IMR-90 (cell line): ENCODE results near the gene OPCML. TPM values are rescaled to one million over a fixed set of nuclear protein-coding genes. Genes with fewer than 3 reads are reported as not detected.

Experiments
- ATAC-seq: fragments of 200-7000 bp; cut with Tn5 transposase; 2 replicates; pipeline ENCODE4 v1.9.1; 2020; ENCODE audit warnings: low read depth, mild to moderate bottlenecking, moderate library complexity
- BruUV-seq: library from RNA; stranded (reverse); fragments of 400-500 nt; replicated peaks from 2 replicates; lab custom pipeline; 2021; lab: Mats Ljungman, UMichigan
- CTCF ChIA-PET: fragments of 300-600 bp; formaldehyde crosslinking; extraction: SDS; loops from one replicate; lab custom pipeline; 2021; ENCODE audit warnings: antibody characterized with exemption; lab: Yijun Ruan, JAX
- POLR2A ChIA-PET: fragments of 300-600 bp; sonication (Branson Sonifier 250); formaldehyde crosslinking; loops from one replicate; lab custom pipeline; 2022; ENCODE audit warnings: antibody characterized with exemption; ENCODE audit not compliant: unreplicated experiment; lab: Charles Lee
- DNase-seq: peaks from one replicate; pipeline ENCODE4 v3.0.0; 2013
- H2AFZ ChIP-seq: replicated peaks from 2 replicates; pipeline ENCODE3; 2013; ENCODE audit warnings: low read length, mild to moderate bottlenecking; ENCODE audit not compliant: poor library complexity
- H2AK5ac ChIP-seq: 2 replicates; pipeline ENCODE4 v1.6.1; 2013; ENCODE audit warnings: low read depth, low read length, inconsistent platforms
- H2AK9ac ChIP-seq: replicated peaks from 2 replicates; pipeline ENCODE3; 2013; ENCODE audit warnings: mild to moderate bottlenecking, low read depth, low read length, moderate library complexity; ENCODE audit not compliant: poor library complexity
- H2BK120ac ChIP-seq: 2 replicates; pipeline ENCODE4 v1.6.1; 2013; ENCODE audit warnings: low read depth, low read length, inconsistent platforms
- H2BK15ac ChIP-seq: 3 replicates; pipeline ENCODE4 v1.6.1; 2013; ENCODE audit warnings: low read depth, low read length, inconsistent platforms
- H2BK20ac ChIP-seq: 2 replicates; pipeline ENCODE4 v1.6.1; 2013; ENCODE audit warnings: low read depth, mild to moderate bottlenecking, inconsistent platforms, low read length, moderate library complexity
- H2BK5ac ChIP-seq: 2 replicates; pipeline ENCODE4 v1.6.1; 2013; ENCODE audit warnings: mild to moderate bottlenecking, low read depth, low read length, inconsistent platforms; ENCODE audit not compliant: poor library complexity, severe bottlenecking
- H3K14ac ChIP-seq: replicated peaks from 2 replicates; pipeline ENCODE4 v1.6.1; 2013; ENCODE audit warnings: low read depth, low read length, inconsistent platforms
- H3K18ac ChIP-seq: 2 replicates; pipeline ENCODE4 v1.6.1; 2013; ENCODE audit warnings: low read depth, low read length, control low read depth
- H3K23ac ChIP-seq: 2 replicates; pipeline ENCODE4 v1.6.1; 2013; ENCODE audit warnings: low read depth, low read length, inconsistent platforms
- H3K27ac ChIP-seq: 2 replicates; pipeline ENCODE4 v1.5.1; 2013; ENCODE audit warnings: mild to moderate bottlenecking, control low read depth, low read length; ENCODE audit not compliant: insufficient read depth
- H3K27me3 ChIP-seq: 2 replicates; pipeline ENCODE4 v1.6.1; 2013; ENCODE audit warnings: low read length; ENCODE audit not compliant: control insufficient read depth, insufficient read depth
- H3K36me3 ChIP-seq: 2 replicates; pipeline ENCODE4 v1.6.1; 2013; ENCODE audit warnings: low read length, mixed read lengths; ENCODE audit not compliant: control insufficient read depth, insufficient read depth
- H3K4ac ChIP-seq: 2 replicates; pipeline ENCODE4 v1.6.1; 2013; ENCODE audit warnings: low read depth, low read length, inconsistent platforms
- H3K4me1 ChIP-seq: 2 replicates; pipeline ENCODE4 v1.6.1; 2013; ENCODE audit warnings: low read length, mixed read lengths; ENCODE audit not compliant: control insufficient read depth, insufficient read depth
- H3K4me2 ChIP-seq: 2 replicates; pipeline ENCODE4 v1.6.1; 2013; ENCODE audit warnings: low read depth, mild to moderate bottlenecking, control low read depth, low read length, moderate library complexity
- H3K4me3 ChIP-seq: 2 replicates; pipeline ENCODE4 v1.5.1; 2013; ENCODE audit warnings: low read depth, mild to moderate bottlenecking, control low read depth, low read length, moderate library complexity; ENCODE audit not compliant: insufficient read depth
- H3K56ac ChIP-seq: 2 replicates; pipeline ENCODE4 v1.6.1; 2013; ENCODE audit warnings: low read length, inconsistent platforms; ENCODE audit not compliant: insufficient read depth; ENCODE audit errors: extremely low read depth
- H3K79me1 ChIP-seq, 2 experiments: 2 replicates each; pipeline ENCODE4 v1.6.1; 2013; ENCODE audit warnings: low read length in 2 of 2, inconsistent platforms in 1 of 2, low read depth in 1 of 2
- H3K9ac ChIP-seq: 2 replicates; pipeline ENCODE4 v1.6.1; 2013; ENCODE audit warnings: low read depth, low read length, control low read depth
- H3K9me1 ChIP-seq: 2 replicates; pipeline ENCODE4 v1.6.1; 2013; ENCODE audit warnings: low read length, inconsistent platforms; ENCODE audit not compliant: insufficient read depth
- H3K9me3 ChIP-seq: 2 replicates; pipeline ENCODE4 v1.6.1; 2013; ENCODE audit warnings: low read length; ENCODE audit not compliant: control insufficient read depth, insufficient read depth
- H4K20me1 ChIP-seq: 2 replicates; pipeline ENCODE4 v1.6.1; 2013; ENCODE audit warnings: low read length, inconsistent platforms; ENCODE audit not compliant: insufficient read depth
- H4K5ac ChIP-seq: 2 replicates; pipeline ENCODE4 v1.6.1; 2013; ENCODE audit warnings: mild to moderate bottlenecking, low read depth, low read length, control low read depth
- H4K8ac ChIP-seq, 2 experiments: 2 replicates each; pipeline ENCODE4 v1.6.1; 2013; ENCODE audit warnings: low read depth in 2 of 2, low read length in 2 of 2, control low read depth in 1 of 2, inconsistent platforms in 1 of 2
- H4K91ac ChIP-seq: 2 replicates; pipeline ENCODE4 v1.6.1; 2013; ENCODE audit warnings: low read depth, low read length, inconsistent platforms; ENCODE audit not compliant: insufficient read depth
- BHLHE40 ChIP-seq: fragments of 150-350 bp; IDR thresholded peaks from 2 replicates; pipeline ENCODE4 v1.6.1; 2016; ENCODE audit warnings: mild to moderate bottlenecking, low read depth, low read length
- CTCF ChIP-seq: conservative IDR thresholded peaks from 2 replicates; pipeline ENCODE4 v1.5.1; 2012; ENCODE audit warnings: mild to moderate bottlenecking, low read depth, low read length, improper control_type of control experiment
- ELK1 ChIP-seq: fragments of 150-350 bp; IDR thresholded peaks from 2 replicates; pipeline ENCODE4 v1.6.1; 2016; ENCODE audit warnings: low read depth, mild to moderate bottlenecking, low read length, moderate library complexity, borderline replicate concordance
- MAZ ChIP-seq: IDR thresholded peaks from 2 replicates; pipeline ENCODE4 v1.6.1; 2012; ENCODE audit warnings: low read depth, mild to moderate bottlenecking, low read length, improper control_type of control experiment, moderate library complexity, borderline replicate concordance
- NFE2L2 ChIP-seq: fragments of 150-350 bp; IDR thresholded peaks from 2 replicates; pipeline ENCODE4 v1.6.1; 2016; ENCODE audit warnings: low read depth, mild to moderate bottlenecking, low read length
- RAD21 ChIP-seq: IDR thresholded peaks from 2 replicates; pipeline ENCODE4 v1.6.1; 2012; ENCODE audit warnings: low read length, improper control_type of control experiment
- RFX5 ChIP-seq: IDR thresholded peaks from 2 replicates; pipeline ENCODE4 v1.8.0; 2012; ENCODE audit warnings: low read depth, mild to moderate bottlenecking, low read length, moderate library complexity
- SMC3 ChIP-seq: fragments of 150-350 bp; IDR thresholded peaks from 2 replicates; pipeline ENCODE4 v1.6.1; 2016; ENCODE audit warnings: low read depth, mild to moderate bottlenecking, antibody characterized with exemption, low read length, moderate library complexity
- USF2 ChIP-seq: fragments of 150-350 bp; IDR thresholded peaks from 2 replicates; pipeline ENCODE4 v1.6.1; 2017; ENCODE audit warnings: mild to moderate bottlenecking, antibody characterized with exemption, low read length, low read depth
- WGBS, 2 experiments: methylation state at CpG; one replicate each; pipeline versions ENCODE4 v1.1.5 to v1.1.7; 2013; ENCODE audit warnings: missing lambda C conversion rate in 2 of 2; ENCODE audit not compliant: insufficient read length in 1 of 2; ENCODE audit errors: extremely low coverage in 2 of 2; 5-methylcytosine and 5-hydroxymethylcytosine counted together
- dilution Hi-C: fragments of 300-500 bp; cut with HindIII; formaldehyde crosslinking; loops from one replicate; pipeline ENCODE4 v1.14.3; 2018; ENCODE audit warnings: low sequenced_read_pairs; ENCODE audit not compliant: unreplicated experiment
- in situ Hi-C: fragments of 300-500 bp; cut with MboI; formaldehyde crosslinking; loops from 3 replicates; pipeline ENCODE4 v1.14.3; 2019; ENCODE audit warnings: low sequenced_read_pairs, inconsistent platforms, mixed read lengths
- intact Hi-C: fragments of 100-400 bp; cut with micrococcal nuclease; formaldehyde crosslinking; loops from 2 replicates; pipeline ENCODE4 v1.10.0; 2022
- polyA plus RNA-seq, 3 experiments: library from polyadenylated mRNA; depleted of rRNA; stranded (reverse); fragments of >200 nt; gene quantifications; 2 replicates each; pipeline ENCODE4 v1.2.3, GENCODE V29; 2012; ENCODE audit warnings: low replicate concordance in 1 of 3
- total RNA-seq: library from RNA; depleted of rRNA; stranded (reverse); fragments of >200 nt; gene quantifications from 2 replicates; pipeline ENCODE4 v1.2.3, GENCODE V29; 2012

Gene OPCML
- total and polyA plus RNA-seq, 2 of the 4 experiments (the other 2 are of a cell fraction), result under 0.01 to 2.6 TPM

GRCh38 chr11:132620423-132620822 is 911.9 kb downstream of the OPCML start:
- intact Hi-C loops, result no loop called here
- no peak for TF ChIP-seq SMC3
- no peak for TF ChIP-seq NFE2L2
- TF ChIP-seq CTCF, result no peak
- TF ChIP-seq MAZ, result no peak
- TF ChIP-seq RFX5, result no peak
- no peak for TF ChIP-seq RAD21
- no peak for TF ChIP-seq BHLHE40
- TF ChIP-seq ELK1, result no peak
- no peak for TF ChIP-seq USF2
- Histone ChIP-seq H3K4me1 (no peaks in the 10 kb centered on the region), H3K27me3 (peaks cover 2% of the 10 kb centered on the region), H3K79me1 (no peaks in the 10 kb centered on the region), H2BK20ac (no peak overlapping the region), H4K20me1 (no peaks in the 10 kb centered on the region), H2AK5ac (no peak overlapping the region), H3K36me3 (no peaks in the 10 kb centered on the region), H4K8ac (no peak overlapping the region), H4K5ac (no peak overlapping the region), H3K27ac (no peak overlapping the region), H3K14ac (no peak overlapping the region), H3K56ac (no peak overlapping the region), H2BK120ac (no peak overlapping the region), H3K23ac (no peak overlapping the region), H3K4me3 (no peak overlapping the region), H2BK15ac (no peak overlapping the region), H2BK5ac (no peak overlapping the region), H3K9me3 (no peaks in the 10 kb centered on the region), H3K18ac (no peak overlapping the region), H3K4ac (no peak overlapping the region), H4K91ac (no peak overlapping the region), H2AK9ac (no peak overlapping the region), H3K4me2 (no peak overlapping the region), H3K9me1 (no peaks in the 10 kb centered on the region), H2AFZ (no peak overlapping the region), H3K9ac (no peak overlapping the region)
- no peak for DNase-seq
- in situ Hi-C loops, result no loop called here
- BruUV-seq, result no TSS peak
- dilution Hi-C loops, result no loop called here
- ChIA-PET POLR2A (no interaction called here), CTCF (no interaction called here)
- no peak for ATAC-seq
- no CpG with 5 or more reads among the region's 2 CpGs for WGBS, 2 experiments
